Vagina (tissue), 2 donors: ENCODE measurements around the gene SPOP.

Experiments
- CTCF ChIP-seq, 3 experiments: fragments of 450-650 bp in 2 of 3; fragments of 200-600 bp in 1 of 3; sonication (generic) in 1 of 3; IDR thresholded peaks; one replicate each; pipeline ENCODE4 v1.5.1; 2017 to 2019; ENCODE audit warnings: antibody characterized with exemption in 3 of 3, mild to moderate bottlenecking in 2 of 3, moderate library complexity in 2 of 3
- POLR2A ChIP-seq, 2 donors: fragments of 450-650 bp; IDR thresholded peaks; one replicate each; pipeline ENCODE4 v1.6.1; 2017; ENCODE audit warnings: antibody characterized with exemption in 2 of 2, mild to moderate bottlenecking in 2 of 2, moderate library complexity in 2 of 2

- TF ChIP-seq POLR2A (IDR thresholded peaks at IDR 0.05) (no peak), CTCF (IDR thresholded peaks at IDR 0.05) (no peak)
Measured at GRCh38 chr17:49692751-49693150, 14.9 kb upstream of the SPOP start.
